Measurements from ENCODE around the gene NOTUM.
"Not testable (repeated sequence)": the region's sequence is repeated elsewhere in the genome, so short reads cannot be mapped to it uniquely, and the experiment has no call there.

NOTUM gene

GRCh38 chr17:81920612-81921536, 40.1 kb downstream of the NOTUM start:
- no peak overlapping the region for H3K4me3 ChIP-seq (replicated peaks; ENCODE audit: low read depth, low read length)
- TF ChIP-seq CTCF (IDR thresholded peaks at IDR 0.05; ENCODE audit: low read depth, low read length, missing control alignments) = no peak
- no peak for DNase-seq (ENCODE audit: extremely low read depth, low read depth)

- H3K4me3 ChIP-seq (replicated peaks; ENCODE audit: low read depth, low read length) = no peak overlapping the region
- TF ChIP-seq CTCF (IDR thresholded peaks at IDR 0.05; ENCODE audit: low read depth, low read length, missing control alignments) = no peak
- DNase-seq (ENCODE audit: extremely low read depth, low read depth) = no peak
Observed at GRCh38 chr17:81918832-81919545, 42.0 kb downstream of the NOTUM start.

- H3K4me3 ChIP-seq (replicated peaks; ENCODE audit: low read depth, low read length) = peak overlapping the region; percentile 68
- not testable (repeated sequence) for DNase-seq (ENCODE audit: extremely low read depth, low read depth)
Observed at GRCh38 chr17:81918333-81918669, 42.7 kb downstream of the NOTUM start.

- DNase-seq (ENCODE audit: extremely low read depth, low read depth) = no peak
- TF ChIP-seq CTCF (IDR thresholded peaks at IDR 0.05; ENCODE audit: low read depth, low read length, missing control alignments) = no peak
- peak within 1 kb of the TSS; percentile 68 for H3K4me3 ChIP-seq (replicated peaks; ENCODE audit: low read depth, low read length)
Observed at GRCh38 chr17:81917565-81918332, 43.2 kb downstream of the NOTUM start, which contains the start of gene SIRT7. SIRT7 (minus strand) TSS chr17:81918176; CDS start chr17:81918131, 45 bp downstream.

GRCh38 chr17:81916234-81917001, 44.6 kb downstream of the NOTUM start:
- no peak for TF ChIP-seq CTCF (IDR thresholded peaks at IDR 0.05; ENCODE audit: low read depth, low read length, missing control alignments)
- H3K4me3 ChIP-seq (replicated peaks; ENCODE audit: low read depth, low read length) = peak overlapping the region; percentile 68
- DNase-seq (ENCODE audit: extremely low read depth, low read depth) = no peak

- no peak for DNase-seq (ENCODE audit: extremely low read depth, low read depth)
- no peak for TF ChIP-seq CTCF (IDR thresholded peaks at IDR 0.05; ENCODE audit: low read depth, low read length, missing control alignments)
- H3K4me3 ChIP-seq (replicated peaks; ENCODE audit: low read depth, low read length) = no peak overlapping the region
Observed at GRCh38 chr17:81915331-81915730, 45.7 kb downstream of the NOTUM start.

Data from HFF-Myc (cell line).